GM12874 (cell line): ENCODE results near the gene CSNK2A2.

Experiments used
- TF ChIP-seq, protein P1 (sequence below): IDR thresholded peaks from 2 replicates; pipeline ENCODE4 v1.5.1; 2011; ENCODE audit warnings: low read depth, mild to moderate bottlenecking, control low read depth, low read length, moderate library complexity; ENCODE audit not compliant: insufficient read depth

Gene CSNK2A2

DNA sequence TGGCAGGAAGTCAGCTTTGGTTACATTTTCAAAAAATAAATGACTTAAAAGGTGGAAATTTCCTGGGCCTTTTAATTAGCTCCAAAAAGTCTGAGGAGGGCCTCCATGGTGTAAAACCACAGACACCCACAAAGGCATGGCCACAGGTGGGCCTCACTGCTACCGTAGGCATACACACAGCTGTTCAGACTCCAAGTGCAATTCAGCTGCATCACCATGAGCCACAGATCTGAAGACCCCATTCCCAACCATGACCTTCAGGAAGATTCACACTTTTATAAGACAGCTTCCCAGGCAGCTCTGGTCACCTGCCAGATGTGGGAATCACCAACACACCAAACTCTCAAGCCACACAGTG is 20.6 kb downstream of the CSNK2A2 start:
- TF ChIP-seq, protein P1, sequence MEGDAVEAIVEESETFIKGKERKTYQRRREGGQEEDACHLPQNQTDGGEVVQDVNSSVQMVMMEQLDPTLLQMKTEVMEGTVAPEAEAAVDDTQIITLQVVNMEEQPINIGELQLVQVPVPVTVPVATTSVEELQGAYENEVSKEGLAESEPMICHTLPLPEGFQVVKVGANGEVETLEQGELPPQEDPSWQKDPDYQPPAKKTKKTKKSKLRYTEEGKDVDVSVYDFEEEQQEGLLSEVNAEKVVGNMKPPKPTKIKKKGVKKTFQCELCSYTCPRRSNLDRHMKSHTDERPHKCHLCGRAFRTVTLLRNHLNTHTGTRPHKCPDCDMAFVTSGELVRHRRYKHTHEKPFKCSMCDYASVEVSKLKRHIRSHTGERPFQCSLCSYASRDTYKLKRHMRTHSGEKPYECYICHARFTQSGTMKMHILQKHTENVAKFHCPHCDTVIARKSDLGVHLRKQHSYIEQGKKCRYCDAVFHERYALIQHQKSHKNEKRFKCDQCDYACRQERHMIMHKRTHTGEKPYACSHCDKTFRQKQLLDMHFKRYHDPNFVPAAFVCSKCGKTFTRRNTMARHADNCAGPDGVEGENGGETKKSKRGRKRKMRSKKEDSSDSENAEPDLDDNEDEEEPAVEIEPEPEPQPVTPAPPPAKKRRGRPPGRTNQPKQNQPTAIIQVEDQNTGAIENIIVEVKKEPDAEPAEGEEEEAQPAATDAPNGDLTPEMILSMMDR: no peak

- TF ChIP-seq, protein P1: no peak
Observed at GRCh38 chr16:58176608-58177352, 21.1 kb downstream of the CSNK2A2 start.

GRCh38 chr16:58170223-58170622 is 27.7 kb downstream of the CSNK2A2 start:
- TF ChIP-seq, protein P1: no peak

DNA sequence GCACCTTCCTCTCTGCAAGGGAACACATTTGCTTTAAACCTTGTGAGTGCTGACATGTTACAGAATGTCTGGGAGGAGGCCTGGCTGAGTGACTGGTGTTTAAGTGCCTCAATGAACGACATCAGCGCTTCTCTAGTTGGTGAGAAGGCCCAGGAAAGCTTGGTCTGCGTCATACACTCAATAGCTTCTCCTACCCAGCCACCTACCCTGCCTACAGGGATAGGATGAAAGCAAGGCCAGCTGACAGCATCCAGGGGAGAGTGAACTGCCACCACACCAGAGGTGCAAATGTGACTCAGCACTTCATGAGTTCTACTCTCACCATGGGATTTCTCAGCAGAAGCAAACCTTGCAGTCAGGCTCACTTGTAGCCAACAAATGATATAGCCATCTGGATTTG is 37.1 kb downstream of the CSNK2A2 start:
- TF ChIP-seq, protein P1: no peak

- TF ChIP-seq, protein P1: no peak
Observed at GRCh38 chr16:58158725-58159124, 39.2 kb downstream of the CSNK2A2 start.

- TF ChIP-seq, protein P1: no peak
Observed at GRCh38 chr16:58157951-58158540, 39.9 kb downstream of the CSNK2A2 start.

GRCh38 chr16:58157239-58157638 is 40.7 kb downstream of the CSNK2A2 start:
- TF ChIP-seq, protein P1: no peak
